Panc1 (cell line): ENCODE results near the gene KIAA1217.

ENCODE experiments used
- POLR2AphosphoS5 ChIP-seq: IDR thresholded peaks from 2 replicates; pipeline ENCODE4 v1.6.1; 2012; ENCODE audit warnings: mild to moderate bottlenecking, low read depth, low read length, moderate library complexity
- TF ChIP-seq, protein P1 (sequence below): fragments of 450-650 bp; IDR thresholded peaks from 2 replicates; pipeline ENCODE4 v1.5.1; 2017; ENCODE audit warnings: mild to moderate bottlenecking
- TF ChIP-seq, protein P2 (sequence below), 2 experiments: IDR thresholded peaks; 2 replicates each; pipeline ENCODE4 v1.6.1; 2011 to 2012; ENCODE audit warnings: low read depth in 2 of 2, control low read depth in 1 of 2, low read length in 1 of 2, mild to moderate bottlenecking in 1 of 2, moderate library complexity in 1 of 2; ENCODE audit not compliant: insufficient read depth in 1 of 2

DNA sequence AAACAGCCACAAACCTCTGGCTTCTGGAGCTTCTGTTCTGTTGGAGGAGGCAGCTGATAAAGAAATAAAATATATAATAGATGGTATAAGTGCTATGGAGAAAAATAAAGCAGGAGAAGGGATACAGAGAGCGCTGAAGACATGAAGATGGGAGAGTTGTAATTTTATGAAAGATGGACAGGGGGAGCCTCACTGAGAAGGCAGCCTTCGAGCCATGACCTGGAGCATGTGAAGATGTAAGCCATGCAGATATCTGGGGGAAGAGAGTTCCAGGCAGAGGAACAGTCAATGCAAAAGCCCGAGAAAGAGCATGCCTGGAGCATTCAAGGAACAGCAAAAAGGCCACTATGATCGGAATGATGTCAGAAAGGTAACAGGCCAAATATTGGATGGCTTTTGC lies 187.5 kb downstream of the KIAA1217 start:
- TF ChIP-seq, protein P1, sequence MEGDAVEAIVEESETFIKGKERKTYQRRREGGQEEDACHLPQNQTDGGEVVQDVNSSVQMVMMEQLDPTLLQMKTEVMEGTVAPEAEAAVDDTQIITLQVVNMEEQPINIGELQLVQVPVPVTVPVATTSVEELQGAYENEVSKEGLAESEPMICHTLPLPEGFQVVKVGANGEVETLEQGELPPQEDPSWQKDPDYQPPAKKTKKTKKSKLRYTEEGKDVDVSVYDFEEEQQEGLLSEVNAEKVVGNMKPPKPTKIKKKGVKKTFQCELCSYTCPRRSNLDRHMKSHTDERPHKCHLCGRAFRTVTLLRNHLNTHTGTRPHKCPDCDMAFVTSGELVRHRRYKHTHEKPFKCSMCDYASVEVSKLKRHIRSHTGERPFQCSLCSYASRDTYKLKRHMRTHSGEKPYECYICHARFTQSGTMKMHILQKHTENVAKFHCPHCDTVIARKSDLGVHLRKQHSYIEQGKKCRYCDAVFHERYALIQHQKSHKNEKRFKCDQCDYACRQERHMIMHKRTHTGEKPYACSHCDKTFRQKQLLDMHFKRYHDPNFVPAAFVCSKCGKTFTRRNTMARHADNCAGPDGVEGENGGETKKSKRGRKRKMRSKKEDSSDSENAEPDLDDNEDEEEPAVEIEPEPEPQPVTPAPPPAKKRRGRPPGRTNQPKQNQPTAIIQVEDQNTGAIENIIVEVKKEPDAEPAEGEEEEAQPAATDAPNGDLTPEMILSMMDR = no peak; the same call in 1 of the 2 replicates
- TF ChIP-seq POLR2AphosphoS5 = no peak
- TF ChIP-seq, protein P2, sequence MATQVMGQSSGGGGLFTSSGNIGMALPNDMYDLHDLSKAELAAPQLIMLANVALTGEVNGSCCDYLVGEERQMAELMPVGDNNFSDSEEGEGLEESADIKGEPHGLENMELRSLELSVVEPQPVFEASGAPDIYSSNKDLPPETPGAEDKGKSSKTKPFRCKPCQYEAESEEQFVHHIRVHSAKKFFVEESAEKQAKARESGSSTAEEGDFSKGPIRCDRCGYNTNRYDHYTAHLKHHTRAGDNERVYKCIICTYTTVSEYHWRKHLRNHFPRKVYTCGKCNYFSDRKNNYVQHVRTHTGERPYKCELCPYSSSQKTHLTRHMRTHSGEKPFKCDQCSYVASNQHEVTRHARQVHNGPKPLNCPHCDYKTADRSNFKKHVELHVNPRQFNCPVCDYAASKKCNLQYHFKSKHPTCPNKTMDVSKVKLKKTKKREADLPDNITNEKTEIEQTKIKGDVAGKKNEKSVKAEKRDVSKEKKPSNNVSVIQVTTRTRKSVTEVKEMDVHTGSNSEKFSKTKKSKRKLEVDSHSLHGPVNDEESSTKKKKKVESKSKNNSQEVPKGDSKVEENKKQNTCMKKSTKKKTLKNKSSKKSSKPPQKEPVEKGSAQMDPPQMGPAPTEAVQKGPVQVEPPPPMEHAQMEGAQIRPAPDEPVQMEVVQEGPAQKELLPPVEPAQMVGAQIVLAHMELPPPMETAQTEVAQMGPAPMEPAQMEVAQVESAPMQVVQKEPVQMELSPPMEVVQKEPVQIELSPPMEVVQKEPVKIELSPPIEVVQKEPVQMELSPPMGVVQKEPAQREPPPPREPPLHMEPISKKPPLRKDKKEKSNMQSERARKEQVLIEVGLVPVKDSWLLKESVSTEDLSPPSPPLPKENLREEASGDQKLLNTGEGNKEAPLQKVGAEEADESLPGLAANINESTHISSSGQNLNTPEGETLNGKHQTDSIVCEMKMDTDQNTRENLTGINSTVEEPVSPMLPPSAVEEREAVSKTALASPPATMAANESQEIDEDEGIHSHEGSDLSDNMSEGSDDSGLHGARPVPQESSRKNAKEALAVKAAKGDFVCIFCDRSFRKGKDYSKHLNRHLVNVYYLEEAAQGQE (IDR thresholded peaks at IDR 0.05; ENCODE audit: insufficient read depth in 1 of 2, low read depth in 2 of 2, low read length in 1 of 2) = no peak
